GM12878 (cell line): Measurements from ENCODE around the gene ASIC1. TPM values are rescaled to one million over a fixed set of nuclear protein-coding genes. Genes with fewer than 3 reads are reported as not detected.

Experiments
- ATAC-seq: fragments of 200-7000 bp; cut with Tn5 transposase; 3 replicates; pipeline ENCODE4 v1.9.1; 2020; ENCODE audit warnings: mild to moderate bottlenecking, moderate library complexity
- BruUV-seq: library from RNA; stranded (reverse); fragments of 400-500 nt; replicated peaks from 2 replicates; lab custom pipeline; 2021; lab: Mats Ljungman, UMichigan
- CTCF ChIA-PET: fragments of 300-600 bp; sonication (Branson Sonifier 250); formaldehyde crosslinking; extraction: SDS; loops from one replicate; lab custom pipeline; 2021; ENCODE audit warnings: inconsistent platforms; lab: Yijun Ruan, JAX
- POLR2A ChIA-PET: fragments of 350-600 bp; formaldehyde crosslinking; extraction: SDS; loops from one replicate; lab custom pipeline; 2021; ENCODE audit warnings: inconsistent platforms; lab: Charles Lee
- RAD21 ChIA-PET: fragments of 300-600 bp; sonication (Branson Sonifier 250); formaldehyde crosslinking; loops from one replicate; lab custom pipeline; 2023; ENCODE audit warnings: antibody characterized with exemption; ENCODE audit not compliant: unreplicated experiment; lab: Charles Lee
- SMC1A ChIA-PET: fragments of 300-600 bp; sonication (Branson Sonifier 250); formaldehyde crosslinking; loops from one replicate; lab custom pipeline; 2023; ENCODE audit not compliant: unreplicated experiment, uncharacterized antibody; lab: Charles Lee
- DNase-seq: peaks from one replicate; pipeline ENCODE4 v3.0.0-alpha.2; 2011; ENCODE audit warnings: low read depth, low spot score
- FAIRE-seq: peaks from 3 replicates; lab custom pipeline; 2011; peaks lifted over from hg19 to GRCh38; lab: Jason Lieb, UNC
- H2AFZ ChIP-seq: 2 replicates; pipeline ENCODE4 v1.6.0; 2011; ENCODE audit warnings: low read depth, low read length, control low read depth; ENCODE audit not compliant: control insufficient read depth
- H3K27ac ChIP-seq: 2 replicates; pipeline ENCODE4 v1.5.1; 2011; ENCODE audit warnings: control low read depth; ENCODE audit not compliant: control insufficient read depth, insufficient read depth
- H3K27me3 ChIP-seq, 2 experiments: replicated peaks in 1 of 2; 2 replicates each; pipeline versions ENCODE4 v1.6.0 to v1.6.1; 2011; ENCODE audit warnings: low read length in 1 of 2; ENCODE audit not compliant: control insufficient read depth in 2 of 2, insufficient read depth in 2 of 2
- H3K36me3 ChIP-seq, 2 experiments: 2 replicates each; pipeline ENCODE4 v1.5.1; 2011; ENCODE audit warnings: low read length in 1 of 2; ENCODE audit not compliant: control insufficient read depth in 2 of 2, insufficient read depth in 2 of 2
- H3K4me1 ChIP-seq: 2 replicates; pipeline ENCODE4 v1.6.1; 2011; ENCODE audit warnings: mild to moderate bottlenecking, low read length, moderate library complexity, mixed read lengths; ENCODE audit not compliant: control insufficient read depth, insufficient read depth
- H3K4me2 ChIP-seq: 2 replicates; pipeline ENCODE4 v1.6.0; 2011; ENCODE audit warnings: control low read depth; ENCODE audit not compliant: control insufficient read depth, insufficient read depth
- H3K4me3 ChIP-seq: fragments of 200-600 bp; sonication (generic); 2 replicates; pipeline ENCODE4 v1.5.1; 2016
- H3K79me2 ChIP-seq: 2 replicates; pipeline ENCODE4 v1.6.0; 2011; ENCODE audit warnings: low read length; ENCODE audit not compliant: control insufficient read depth, insufficient read depth
- H3K9ac ChIP-seq: 2 replicates; pipeline ENCODE4 v1.8.0; 2011; ENCODE audit warnings: low read length, control low read depth, mixed read lengths; ENCODE audit not compliant: control insufficient read depth, insufficient read depth
- H3K9me3 ChIP-seq: replicated peaks from 3 replicates; pipeline ENCODE4 v1.5.1; 2011; ENCODE audit warnings: mild to moderate bottlenecking, low read length; ENCODE audit not compliant: control insufficient read depth, insufficient read depth
- H4K20me1 ChIP-seq: 2 replicates; pipeline ENCODE4 v1.6.0; 2011; ENCODE audit not compliant: control insufficient read depth, insufficient read depth
- SMC3 ChIP-seq: IDR thresholded peaks from 2 replicates; pipeline ENCODE4 v1.6.1; 2011; ENCODE audit warnings: low read length, improper control_type of control experiment, borderline replicate concordance
- TCF12 ChIP-seq: IDR thresholded peaks from 2 replicates; pipeline ENCODE4 v1.6.1; 2011; ENCODE audit warnings: low read depth, mild to moderate bottlenecking, low read length
- WGBS: methylation state at CpG from one replicate; pipeline ENCODE4 v1.1.6; 2016; ENCODE audit warnings: low lambda C conversion rate; ENCODE audit not compliant: insufficient replicate concordance, insufficient coverage; ENCODE audit errors: missing lambda C conversion rate; 5-methylcytosine and 5-hydroxymethylcytosine counted together
- in situ Hi-C: fragments of 300-500 bp; cut with MboI; formaldehyde crosslinking; loops from 9 replicates; pipeline ENCODE4 v1.14.3; 2018; ENCODE audit warnings: mixed read lengths
- intact Hi-C: fragments of 100-400 bp; cut with micrococcal nuclease; formaldehyde crosslinking; loops from one replicate; pipeline ENCODE4 v1.14.2; 2022; ENCODE audit not compliant: unreplicated experiment
- polyA plus RNA-seq, 11 experiments: library from polyadenylated mRNA; depleted of rRNA in 4 of 11; unstranded in 6 of 11; stranded (reverse) in 5 of 11; fragments of >200 nt; fragmentation: Nextera tagmentation in 4 of 11; fragmentation: Illumina TruSeq in 1 of 11; extraction: Ambion mirVana in 4 of 11; extraction: Trizol in 1 of 11; gene quantifications; 1 replicate in 1 of 11; 2 replicates in 10 of 11; pipeline versions ENCODE4 v1.2.1 to v1.2.3, GENCODE V29; 2011 to 2016; ENCODE audit warnings: inconsistent platforms in 2 of 11, missing spikeins in 2 of 11, low read depth in 1 of 11
- total RNA-seq, 4 experiments: library from RNA; depleted of rRNA in 3 of 4; stranded (reverse); fragments of >200 nt in 3 of 4; fragmentation: Illumina TruSeq in 1 of 4; extraction: Trizol in 1 of 4; gene quantifications; 2 replicates each; pipeline versions ENCODE4 v1.2.1 to v1.2.3, GENCODE V29; 2013 to 2021
- TF ChIP-seq, protein P1 (sequence below): fragments of 450-650 bp; IDR thresholded peaks from 2 replicates; pipeline ENCODE4 v1.6.1; 2017; ENCODE audit warnings: mild to moderate bottlenecking

Gene ASIC1
- total and polyA plus RNA-seq, 10 of the 15 experiments (the other 5 are each of a cell fraction or from before 2014, with no cell fraction given), result 0.02 to 0.28 (median 0.21) TPM; not detected in 4

DNA sequence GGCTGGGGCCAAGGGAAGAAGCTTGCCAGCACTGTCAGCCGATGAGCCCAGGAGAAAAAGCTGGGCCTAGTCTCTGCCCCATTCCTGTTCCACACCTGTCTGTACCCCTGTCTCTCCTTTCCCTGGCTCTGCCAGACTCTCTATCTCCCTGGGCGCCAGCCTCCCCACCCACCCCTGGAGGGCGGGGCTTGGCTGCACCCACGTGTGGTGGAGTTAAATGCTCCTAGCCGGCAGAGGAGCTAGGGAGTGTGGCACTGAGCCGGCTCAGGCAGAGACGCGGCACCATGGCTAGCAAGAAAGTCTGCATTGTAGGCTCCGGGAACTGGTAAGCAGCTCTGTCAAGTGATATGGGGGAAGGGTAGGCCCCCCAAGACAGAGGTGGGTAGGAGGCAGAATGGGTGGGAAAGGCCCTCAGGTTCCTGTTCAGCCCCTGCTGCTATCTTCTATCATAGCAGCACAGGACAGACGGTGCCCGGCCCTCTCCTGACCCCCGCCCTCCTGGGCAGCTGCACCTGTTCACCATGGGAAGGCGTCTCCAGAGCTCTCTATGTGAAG lies 46.4 kb downstream of the ASIC1 start, which contains the start of gene GPD1 (continued):
- TF ChIP-seq, protein P1, sequence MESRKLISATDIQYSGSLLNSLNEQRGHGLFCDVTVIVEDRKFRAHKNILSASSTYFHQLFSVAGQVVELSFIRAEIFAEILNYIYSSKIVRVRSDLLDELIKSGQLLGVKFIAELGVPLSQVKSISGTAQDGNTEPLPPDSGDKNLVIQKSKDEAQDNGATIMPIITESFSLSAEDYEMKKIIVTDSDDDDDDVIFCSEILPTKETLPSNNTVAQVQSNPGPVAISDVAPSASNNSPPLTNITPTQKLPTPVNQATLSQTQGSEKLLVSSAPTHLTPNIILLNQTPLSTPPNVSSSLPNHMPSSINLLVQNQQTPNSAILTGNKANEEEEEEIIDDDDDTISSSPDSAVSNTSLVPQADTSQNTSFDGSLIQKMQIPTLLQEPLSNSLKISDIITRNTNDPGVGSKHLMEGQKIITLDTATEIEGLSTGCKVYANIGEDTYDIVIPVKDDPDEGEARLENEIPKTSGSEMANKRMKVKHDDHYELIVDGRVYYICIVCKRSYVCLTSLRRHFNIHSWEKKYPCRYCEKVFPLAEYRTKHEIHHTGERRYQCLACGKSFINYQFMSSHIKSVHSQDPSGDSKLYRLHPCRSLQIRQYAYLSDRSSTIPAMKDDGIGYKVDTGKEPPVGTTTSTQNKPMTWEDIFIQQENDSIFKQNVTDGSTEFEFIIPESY, result no peak
- TF ChIP-seq, all 136 proteins: peak for 0

DNA sequence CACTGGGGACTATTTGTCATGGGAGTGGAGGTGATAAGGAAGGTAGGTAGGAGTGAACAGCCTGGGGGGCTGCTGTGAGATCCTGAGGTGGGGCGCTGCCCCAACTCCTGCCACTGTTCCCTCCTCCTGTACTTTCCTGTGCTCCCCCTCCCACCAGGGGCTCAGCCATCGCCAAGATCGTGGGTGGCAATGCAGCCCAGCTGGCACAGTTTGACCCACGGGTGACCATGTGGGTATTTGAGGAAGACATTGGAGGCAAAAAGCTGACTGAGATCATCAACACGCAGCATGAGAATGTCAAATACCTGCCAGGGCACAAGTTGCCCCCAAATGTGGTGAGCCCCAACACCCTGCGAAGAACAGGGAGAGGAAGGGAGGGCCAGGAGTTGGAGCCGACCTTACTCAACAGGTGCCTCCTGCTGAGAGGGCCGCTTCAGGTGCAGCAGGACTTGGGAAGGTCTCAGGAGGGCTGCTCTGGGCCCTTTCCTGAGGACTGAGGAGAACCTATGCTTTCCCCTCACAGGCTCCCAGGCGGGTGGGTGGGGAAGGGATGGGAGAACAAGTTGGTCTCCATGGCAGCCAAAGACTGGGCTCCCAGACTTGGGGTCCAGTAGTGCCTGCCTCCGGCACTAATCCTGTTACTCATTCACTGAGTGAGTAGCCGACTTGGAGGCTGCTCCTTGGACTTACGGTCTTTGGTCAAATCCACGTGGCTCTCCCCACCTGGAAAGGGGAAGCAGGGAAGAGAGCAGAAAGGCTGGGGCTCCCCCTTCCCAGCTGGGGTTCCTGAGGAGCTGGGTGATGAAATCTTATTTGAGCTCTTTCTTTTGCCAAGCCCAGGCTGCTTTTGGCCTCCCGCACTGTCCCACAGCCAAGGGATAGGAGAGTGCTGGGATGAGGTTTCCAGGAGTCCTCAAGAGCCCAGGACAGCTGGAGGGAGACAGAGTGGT lies 47.3 kb downstream of the ASIC1 start:
- POLR2A ChIA-PET, result interaction anchor here (0.5 to 0.9 kb wide), 2 partner anchors 20 to 1213 kb away, joined by 4 read pairs; partner anchors contain the start of gene SMARCD1
- ATAC-seq (no peak), DNase-seq (no peak), FAIRE-seq (no peak)
- WGBS, result 64% methylated on average over 14 of the region's 14 CpGs
- intact Hi-C loops (no loop called here), in situ Hi-C loops (no loop called here)
- Histone ChIP-seq H3K4me1 (peaks cover 2% of the 10 kb centered on the region), H4K20me1 (no peaks in the 10 kb centered on the region), H3K27me3 (no peaks in the 10 kb centered on the region), H3K4me3 (no peak overlapping the region), H3K79me2 (no peaks in the 10 kb centered on the region), H3K36me3 (peaks cover 4 to 5% of the 10 kb centered on the region in 2 experiments), H2AFZ (no peak overlapping the region), H3K9ac (no peak overlapping the region), H3K9me3 (no peaks in the 10 kb centered on the region), H3K4me2 (no peak overlapping the region), H3K27ac (no peak overlapping the region)
- CTCF ChIA-PET, result interaction anchor here (1.3 to 13.0 kb wide), 4 partner anchors 7 to 71 kb away, joined by 4 to 257 read pairs (median 22); partner anchors contain the start of genes CERS5 and COX14
- RAD21 ChIA-PET, result interaction anchor here (0.6 to 2.1 kb wide), 2 partner anchors 7 to 145 kb away, joined by 4 to 7 read pairs; partner anchors contain the start of gene COX14
- no TSS peak for BruUV-seq
- TF ChIP-seq TCF12, result no peak
- no peak for TF ChIP-seq SMC3
- SMC1A ChIA-PET, result interaction anchor here (0.9 kb wide), 1 partner anchor 71 kb away, joined by 4 read pairs; no protein-coding TSS in a partner anchor
